BJ (cell line): ENCODE measurements around the gene CASTOR1. TPM values are rescaled to one million over a fixed set of nuclear protein-coding genes. Genes with fewer than 3 reads are reported as not detected.

Experiments used
- CTCF ChIA-PET: fragments of 350-600 bp; formaldehyde crosslinking; extraction: SDS; loops from one replicate; lab custom pipeline; 2021; ENCODE audit warnings: antibody characterized with exemption, inconsistent platforms; lab: Yijun Ruan, JAX
- POLR2A ChIA-PET: fragments of 300-600 bp; sonication (Branson Sonifier 250); formaldehyde crosslinking; extraction: SDS; loops from one replicate; lab custom pipeline; 2021; ENCODE audit warnings: antibody characterized with exemption; lab: Charles Lee
- DNase-seq: peaks from one replicate; pipeline ENCODE4 v3.0.0-alpha.2; 2011; ENCODE audit warnings: low read depth
- H3K27me3 ChIP-seq: 2 replicates; pipeline ENCODE4 v1.6.0; 2011; ENCODE audit warnings: low read length; ENCODE audit not compliant: control insufficient read depth, insufficient read depth
- H3K36me3 ChIP-seq: 2 replicates; pipeline ENCODE4 v1.5.1; 2011; ENCODE audit warnings: low read length; ENCODE audit not compliant: control insufficient read depth, insufficient read depth
- H3K4me3 ChIP-seq: 2 replicates; pipeline ENCODE4 v1.5.1; 2011; ENCODE audit warnings: low read depth, mild to moderate bottlenecking, control low read depth, low read length
- CTCF ChIP-seq: IDR thresholded peaks from 2 replicates; pipeline ENCODE4 v1.5.1; 2011; ENCODE audit warnings: low read depth, mild to moderate bottlenecking, control low read depth, inconsistent platforms, low read length, moderate library complexity; ENCODE audit not compliant: insufficient read depth
- polyA plus RNA-seq: library from polyadenylated mRNA; depleted of rRNA; stranded (reverse); fragments of >200 nt; gene quantifications from 2 replicates; pipeline ENCODE4 v1.2.3, GENCODE V29; 2011

The CASTOR1 gene
- polyA plus RNA-seq, 1 experiment: 16.4 TPM

DNA sequence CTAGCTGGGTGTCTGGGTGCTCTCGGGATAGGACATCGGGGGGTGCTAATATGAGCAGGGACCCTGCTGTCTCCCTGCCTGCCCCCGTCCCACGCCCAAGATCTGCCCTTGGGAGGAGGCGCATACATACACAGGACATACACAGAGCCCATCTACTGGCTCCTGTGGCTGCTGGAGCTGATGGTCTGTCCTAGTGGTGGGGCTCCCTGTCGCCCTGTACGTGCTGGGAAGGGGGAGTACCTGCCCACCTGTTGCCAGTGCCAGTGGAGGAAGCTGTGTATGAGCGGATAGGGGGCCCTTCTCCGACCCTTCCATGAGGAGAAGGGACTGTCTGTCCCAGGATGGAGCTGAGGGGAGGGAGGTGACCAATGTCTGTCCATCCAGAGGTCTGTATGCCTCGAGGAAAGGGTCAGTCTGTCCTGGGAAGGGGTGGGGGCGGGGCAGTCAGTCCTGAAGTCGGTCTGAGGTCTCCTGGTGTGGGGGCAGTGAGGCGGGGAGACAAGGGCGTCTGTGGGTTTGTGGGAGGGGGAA is 36.5 kb upstream of the CASTOR1 start:
- ChIA-PET POLR2A (no interaction called here), CTCF (interaction anchor here (0.6 to 8.3 kb wide), 5 partner anchors 39 to 100 kb away, joined by 3 to 50 read pairs (median 4); partner anchors contain the start of genes CASTOR1 and RNF215)
- no peaks in the 10 kb centered on the region for H3K27me3 ChIP-seq
- no peak for TF ChIP-seq CTCF
- H3K4me3 ChIP-seq: peak overlapping the region; percentile 83
- no peak for DNase-seq
- no peaks in the 10 kb centered on the region; the same call in none of the 2 replicates for H3K36me3 ChIP-seq

GRCh38 chr22:30325065-30325720 is 35.9 kb upstream of the CASTOR1 start:
- no peak for TF ChIP-seq CTCF
- ChIA-PET CTCF (interaction anchor here (0.6 to 8.3 kb wide), 7 partner anchors 38 to 101 kb away, joined by 3 to 50 read pairs (median 4); partner anchors contain the start of genes CASTOR1 and RNF215), POLR2A (no interaction called here)
- peak overlapping the region; percentile 83 for H3K4me3 ChIP-seq
- no peaks in the 10 kb centered on the region for H3K27me3 ChIP-seq
- no peaks in the 10 kb centered on the region; the same call in none of the 2 replicates for H3K36me3 ChIP-seq
- DNase-seq: no peak

DNA sequence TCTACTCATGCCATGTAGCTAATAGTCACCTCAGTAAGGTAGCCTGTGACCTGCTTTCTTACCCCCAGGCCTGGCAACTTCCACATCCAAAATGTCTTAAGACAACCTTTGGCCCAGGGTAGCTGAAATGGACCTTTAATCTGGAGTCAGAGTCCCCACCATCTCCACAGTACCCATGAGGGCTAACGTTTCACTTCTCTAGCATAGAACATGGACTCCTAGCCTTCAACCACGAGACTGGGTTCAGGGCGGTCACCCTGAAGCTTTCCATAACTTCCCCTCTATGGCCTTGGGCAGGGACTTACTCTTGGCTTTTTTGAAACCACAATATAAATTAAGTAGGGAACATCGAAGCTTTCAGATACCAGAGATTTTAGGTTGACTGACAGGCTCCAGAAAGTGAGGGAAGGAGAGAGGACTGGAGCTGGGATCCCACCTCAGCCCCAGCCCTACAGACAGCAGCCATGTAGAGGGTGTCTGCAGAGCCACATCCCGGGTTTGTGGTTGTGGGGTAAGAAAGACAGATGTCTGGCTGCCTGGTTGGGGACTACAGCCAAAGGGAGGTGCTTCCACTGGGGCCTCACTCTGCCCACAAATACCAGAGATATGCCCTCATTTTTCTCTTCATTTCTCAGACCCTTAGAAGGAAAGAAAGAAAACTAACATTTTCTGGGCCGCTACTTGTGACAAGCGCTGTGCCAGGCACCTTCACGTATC is 34.9 kb upstream of the CASTOR1 start:
- ChIA-PET POLR2A (no interaction called here), CTCF (interaction anchor here (0.9 to 8.3 kb wide), 7 partner anchors 12 to 69 kb away, joined by 3 to 50 read pairs (median 5); partner anchors contain the start of gene CASTOR1)
- Histone ChIP-seq H3K36me3 (peaks cover 1% of the 10 kb centered on the region), H3K4me3 (peak overlapping the region; percentile 33), H3K27me3 (no peaks in the 10 kb centered on the region)
- no peak for TF ChIP-seq CTCF
- DNase-seq: no peak

DNA sequence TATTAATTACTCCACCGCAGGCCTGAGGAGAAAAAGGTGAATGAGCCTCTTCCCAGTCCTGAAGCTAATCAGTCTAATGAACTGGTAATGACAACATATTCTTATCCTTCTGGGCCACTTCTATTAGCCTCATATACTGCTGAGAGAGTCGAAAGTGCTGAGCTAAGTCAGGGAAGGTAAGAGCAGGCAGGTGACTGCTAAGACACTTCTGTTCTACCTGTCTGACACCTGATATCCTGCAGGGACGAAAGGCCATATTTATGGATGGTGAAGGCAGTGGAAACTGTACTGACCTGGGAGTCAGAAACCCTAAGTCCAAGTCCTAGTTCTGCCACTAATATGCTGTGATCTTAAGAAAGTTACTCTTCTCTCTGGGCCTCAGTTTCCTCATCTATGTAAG is 33.9 kb upstream of the CASTOR1 start:
- CTCF ChIA-PET: interaction anchor here (1.7 to 8.3 kb wide), 3 partner anchors 11 to 36 kb away, joined by 5 to 50 read pairs (median 6); partner anchors contain the start of gene CASTOR1
- POLR2A ChIA-PET: no interaction called here
- no peak for TF ChIP-seq CTCF
- no peaks in the 10 kb centered on the region for H3K27me3 ChIP-seq
- H3K36me3 ChIP-seq: peaks cover 3% of the 10 kb centered on the region
- no peak overlapping the region for H3K4me3 ChIP-seq
- no peak for DNase-seq

GRCh38 chr22:30321461-30321860 is 32.2 kb upstream of the CASTOR1 start:
- Histone ChIP-seq H3K4me3 (no peak overlapping the region), H3K27me3 (no peaks in the 10 kb centered on the region), H3K36me3 (peaks cover 4% of the 10 kb centered on the region)
- POLR2A ChIA-PET: no interaction called here
- no peak for TF ChIP-seq CTCF
- CTCF ChIA-PET: interaction anchor here (1.1 to 1.5 kb wide), 2 partner anchors 34 to 105 kb away, joined by 3 to 6 read pairs; no protein-coding TSS in a partner anchor
- no peak for DNase-seq
